ENCODE data around the gene CASKIN2. TPM values are rescaled to one million over a fixed set of nuclear protein-coding genes. Genes with fewer than 3 reads are reported as not detected.

CASKIN2 gene
- total RNA-seq, 1 experiment from 2014 or later, result 37.0 TPM

- Mint-ChIP-seq H3K4me3 (no peak overlapping the region), H3K36me3 (ENCODE audit: insufficient read depth in 1 of 3, low read depth in 3 of 3) (peaks cover 0 to 39% (median 24%) of the 10 kb centered on the region in 3 experiments; a peak in 5 of 7 replicates)
- DNase-seq, result peak; percentile 84
These were observed 10.8 kb downstream of the CASKIN2 start for GRCh38 chr17:75504347-75505151.

More at GRCh38 chr17:75504347-75505151, 10.8 kb downstream of the CASKIN2 start:
- no peak overlapping the region for H2BK12ac ChIP-seq (ENCODE audit: insufficient read length, low read depth, low read length)
- no peaks in the 10 kb centered on the region for H3K9me3 ChIP-seq (ENCODE audit: control insufficient read depth, low read depth, low read length)
- no peaks in the 10 kb centered on the region for H3K79me2 ChIP-seq (ENCODE audit: insufficient read depth, low read length)
- H4K20me1 ChIP-seq (ENCODE audit: control insufficient read depth, insufficient read depth, insufficient read length), result no peaks in the 10 kb centered on the region
- no peak overlapping the region for H3K56ac ChIP-seq (ENCODE audit: insufficient read length, low read depth, low read length)
- no peak overlapping the region for H3K9ac ChIP-seq (ENCODE audit: extremely low read depth, insufficient read length, low read length)
- Mint-ChIP-seq H3K27me3 (ENCODE audit: low read depth) (no peaks in the 10 kb centered on the region), H3K4me1 (no peaks in the 10 kb centered on the region), H3K9me3 (no peaks in the 10 kb centered on the region), H3K27ac (peak overlapping the region in 1 of 3 experiments; percentile 72; a peak in 1 of 7 replicates)
- no peak overlapping the region for H2BK120ac ChIP-seq (ENCODE audit: low read depth, low read length, poor library complexity, severe bottlenecking)
- no peak overlapping the region for H2BK15ac ChIP-seq (ENCODE audit: low read depth, low read length)
- H3K4me1 ChIP-seq (ENCODE audit: insufficient read depth, low read length), result no peaks in the 10 kb centered on the region
- H3K18ac ChIP-seq (ENCODE audit: insufficient read length, low read depth, low read length), result no peak overlapping the region
- no peak overlapping the region for H4K8ac ChIP-seq (replicated peaks; ENCODE audit: insufficient read length, low read depth, low read length)
- H3K27me3 ChIP-seq (ENCODE audit: insufficient read depth, low read length), result no peaks in the 10 kb centered on the region
- no peaks in the 10 kb centered on the region for H3K23me2 ChIP-seq (ENCODE audit: insufficient read length, low read depth, low read length, poor library complexity, severe bottlenecking)
- H2BK5ac ChIP-seq (ENCODE audit: insufficient read length, low read length), result no peak overlapping the region
- no peak overlapping the region for H3K14ac ChIP-seq (ENCODE audit: insufficient read depth, low read length)
- H3K27ac ChIP-seq (ENCODE audit: insufficient read length, low read depth, low read length), result no peak overlapping the region
- H2AFZ ChIP-seq (ENCODE audit: low read length), result no peak overlapping the region
- no peak overlapping the region for H4K91ac ChIP-seq (ENCODE audit: insufficient read length, low read depth, low read length)
- no peaks in the 10 kb centered on the region for H3K79me1 ChIP-seq (ENCODE audit: insufficient read depth, low read depth, low read length, poor library complexity, severe bottlenecking)
- H2BK20ac ChIP-seq (ENCODE audit: low read depth, low read length, poor library complexity, severe bottlenecking), result no peak overlapping the region
- no peak overlapping the region for H3K4ac ChIP-seq (ENCODE audit: low read depth, low read length)
- TF ChIP-seq CTCF (conservative IDR thresholded peaks at IDR 0.05), result peak; percentile 75
- no peak overlapping the region for H4K5ac ChIP-seq (ENCODE audit: insufficient read length, low read depth, low read length)
- no peak overlapping the region for H2AK5ac ChIP-seq (ENCODE audit: insufficient read length, low read length)
- H3K23ac ChIP-seq (ENCODE audit: insufficient read length, low read depth, low read length), result no peak overlapping the region
- no peak overlapping the region for H3K4me2 ChIP-seq (ENCODE audit: insufficient read depth, insufficient read length, low read length)
- WGBS (ENCODE audit: extremely low coverage, insufficient read length, low lambda C conversion rate), result no CpG with 5 or more reads among the region's 32 CpGs
- H3T11ph ChIP-seq (ENCODE audit: low read length), result no peak overlapping the region
